Measurements from ENCODE around the gene ZDHHC8. TPM values are rescaled to one million over a fixed set of nuclear protein-coding genes. Genes with fewer than 3 reads are reported as not detected.

Gene ZDHHC8
- polyA plus RNA-seq, 1 experiment = 13.5 TPM

DNA sequence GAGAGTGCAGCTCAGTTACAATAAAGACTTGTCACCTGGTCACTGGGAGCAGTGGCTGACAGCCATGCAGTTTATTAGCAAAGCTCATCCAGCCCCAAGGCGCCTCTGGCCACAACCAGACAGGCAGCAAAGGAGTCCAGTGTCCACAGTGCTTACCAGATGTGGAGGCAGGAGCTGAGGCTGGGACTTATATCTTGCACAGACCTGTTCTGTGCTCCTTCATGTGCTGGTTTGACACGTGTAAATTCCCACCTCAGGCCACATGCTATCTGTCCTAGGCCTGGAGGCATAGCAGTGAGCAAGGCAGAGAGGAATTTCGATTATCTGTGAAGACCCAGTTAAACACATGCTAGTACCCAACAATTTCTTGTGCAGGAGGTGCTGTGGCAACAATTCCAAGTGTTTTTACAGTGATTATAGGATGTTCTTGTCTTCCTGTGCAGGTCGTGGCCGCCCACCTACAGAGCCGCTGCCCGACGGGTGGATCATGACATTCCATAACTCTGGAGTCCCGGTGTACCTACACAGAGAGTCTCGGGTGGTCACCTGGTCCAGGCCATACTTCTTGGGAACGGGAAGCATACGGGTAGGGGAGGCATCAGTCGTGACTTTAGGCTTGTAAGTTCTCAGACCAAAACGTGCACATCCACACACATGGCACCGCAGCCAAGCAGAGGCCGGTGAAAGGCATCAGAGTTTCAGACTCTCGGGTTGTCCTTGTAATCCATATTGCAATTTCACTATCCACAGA is 42.2 kb upstream of the ZDHHC8 start:
- ChIA-PET CTCF (no interaction called here), POLR2A (interaction anchor here (1.3 kb wide), 1 partner anchor 8 kb away, joined by 3 read pairs; no protein-coding TSS in a partner anchor)
- TF ChIP-seq, protein P1, sequence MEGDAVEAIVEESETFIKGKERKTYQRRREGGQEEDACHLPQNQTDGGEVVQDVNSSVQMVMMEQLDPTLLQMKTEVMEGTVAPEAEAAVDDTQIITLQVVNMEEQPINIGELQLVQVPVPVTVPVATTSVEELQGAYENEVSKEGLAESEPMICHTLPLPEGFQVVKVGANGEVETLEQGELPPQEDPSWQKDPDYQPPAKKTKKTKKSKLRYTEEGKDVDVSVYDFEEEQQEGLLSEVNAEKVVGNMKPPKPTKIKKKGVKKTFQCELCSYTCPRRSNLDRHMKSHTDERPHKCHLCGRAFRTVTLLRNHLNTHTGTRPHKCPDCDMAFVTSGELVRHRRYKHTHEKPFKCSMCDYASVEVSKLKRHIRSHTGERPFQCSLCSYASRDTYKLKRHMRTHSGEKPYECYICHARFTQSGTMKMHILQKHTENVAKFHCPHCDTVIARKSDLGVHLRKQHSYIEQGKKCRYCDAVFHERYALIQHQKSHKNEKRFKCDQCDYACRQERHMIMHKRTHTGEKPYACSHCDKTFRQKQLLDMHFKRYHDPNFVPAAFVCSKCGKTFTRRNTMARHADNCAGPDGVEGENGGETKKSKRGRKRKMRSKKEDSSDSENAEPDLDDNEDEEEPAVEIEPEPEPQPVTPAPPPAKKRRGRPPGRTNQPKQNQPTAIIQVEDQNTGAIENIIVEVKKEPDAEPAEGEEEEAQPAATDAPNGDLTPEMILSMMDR (IDR thresholded peaks at IDR 0.05; ENCODE audit: low read depth, low read length) = no peak
- H3K27me3 ChIP-seq (ENCODE audit: control insufficient read depth, insufficient read depth, low read length) = no peaks in the 10 kb centered on the region
- H3K9me3 ChIP-seq (ENCODE audit: control insufficient read depth, insufficient read depth, low read length) = no peaks in the 10 kb centered on the region
- DNase-seq (ENCODE audit: low read depth, low spot score) = no peak
- H3K4me3 ChIP-seq (ENCODE audit: low read depth, low read length) = no peak overlapping the region
- no peak overlapping the region for H3K27ac ChIP-seq (ENCODE audit: low read depth, low read length)

DNA sequence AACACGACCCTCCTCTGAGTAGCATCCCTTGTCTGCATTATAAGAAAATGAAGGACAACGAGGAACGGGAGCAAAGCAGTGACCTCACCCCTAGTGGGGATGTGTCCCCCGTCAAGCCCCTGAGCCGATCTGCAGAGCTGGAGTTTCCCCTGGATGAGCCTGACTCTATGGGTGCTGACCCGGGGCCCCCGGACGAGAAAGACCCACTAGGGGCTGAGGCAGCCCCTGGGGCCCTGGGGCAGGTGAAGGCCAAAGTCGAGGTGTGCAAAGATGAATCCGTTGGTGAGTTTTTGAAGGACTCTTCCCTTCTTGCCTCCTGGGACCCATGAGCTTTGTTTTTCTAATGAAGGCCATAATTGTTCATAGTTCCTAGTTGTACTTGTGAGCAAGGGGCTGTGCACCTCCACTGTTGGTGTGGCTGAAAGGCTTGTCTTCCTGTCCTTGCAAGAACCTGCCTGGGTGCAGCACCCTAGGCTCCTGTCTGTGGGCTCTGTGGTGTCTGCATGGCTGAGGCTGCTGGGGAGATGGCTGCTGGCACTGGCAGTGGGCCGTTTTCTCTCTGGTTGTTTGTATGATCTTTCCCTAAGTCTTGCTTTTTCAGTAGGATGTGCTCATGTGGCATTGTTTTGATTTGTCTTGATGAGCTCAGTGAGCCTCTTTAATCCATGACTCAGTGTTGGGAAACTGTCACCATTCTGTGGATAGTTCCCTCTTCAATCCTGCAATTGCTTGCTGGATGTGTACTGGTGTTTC is 41.5 kb upstream of the ZDHHC8 start:
- TF ChIP-seq, protein P1 (IDR thresholded peaks at IDR 0.05; ENCODE audit: low read depth, low read length) = no peak
- ChIA-PET CTCF (interaction anchor here (1.2 kb wide), 1 partner anchor 21 kb away, joined by 3 read pairs; no protein-coding TSS in a partner anchor), POLR2A (interaction anchor here (0.6 to 1.3 kb wide), 3 partner anchors 9 to 32 kb away, joined by 3 to 5 read pairs (median 5); no protein-coding TSS in a partner anchor)
- DNase-seq (ENCODE audit: low read depth, low spot score) = no peak
- no peaks in the 10 kb centered on the region for H3K9me3 ChIP-seq (ENCODE audit: control insufficient read depth, insufficient read depth, low read length)
- no peaks in the 10 kb centered on the region for H3K27me3 ChIP-seq (ENCODE audit: control insufficient read depth, insufficient read depth, low read length)
- H3K27ac ChIP-seq (ENCODE audit: low read depth, low read length) = peak overlapping the region; percentile 57
- no peak overlapping the region for H3K4me3 ChIP-seq (ENCODE audit: low read depth, low read length)

DNA sequence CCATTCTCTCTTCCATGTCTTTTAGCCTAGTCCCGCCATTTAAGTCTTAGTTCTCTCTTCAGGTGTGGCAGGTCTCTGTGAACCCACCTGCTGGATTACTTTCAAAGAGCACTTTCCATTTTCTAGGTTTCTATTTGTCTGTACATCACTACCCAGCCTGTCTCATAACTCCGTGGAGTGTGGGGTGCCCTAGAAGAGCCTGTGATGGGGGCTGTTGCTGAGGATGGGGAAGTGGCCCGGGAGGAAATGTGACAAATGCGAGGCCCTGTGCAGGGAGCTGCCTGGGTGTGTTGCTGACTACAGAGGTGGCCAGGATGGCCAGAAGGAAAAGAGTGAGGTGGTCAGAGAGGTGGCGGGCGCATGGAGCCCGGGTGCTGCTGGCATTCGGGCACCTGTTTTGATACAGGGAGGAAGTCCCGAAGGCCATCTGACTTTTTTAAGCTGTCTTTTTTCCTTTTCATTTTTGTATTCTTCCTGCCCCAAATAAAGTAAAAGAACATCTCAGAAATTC is 40.8 kb upstream of the ZDHHC8 start:
- H3K4me3 ChIP-seq (ENCODE audit: low read depth, low read length) = no peak overlapping the region
- no peak overlapping the region for H3K27ac ChIP-seq (ENCODE audit: low read depth, low read length)
- H3K9me3 ChIP-seq (ENCODE audit: control insufficient read depth, insufficient read depth, low read length) = no peaks in the 10 kb centered on the region
- ChIA-PET CTCF (interaction anchor here (1.2 kb wide), 1 partner anchor 20 kb away, joined by 3 read pairs; no protein-coding TSS in a partner anchor), POLR2A (interaction anchor here (0.6 to 1.3 kb wide), 2 partner anchors 10 to 12 kb away, joined by 3 to 5 read pairs; no protein-coding TSS in a partner anchor)
- no peaks in the 10 kb centered on the region for H3K27me3 ChIP-seq (ENCODE audit: control insufficient read depth, insufficient read depth, low read length)
- DNase-seq (ENCODE audit: low read depth, low spot score) = no peak
- TF ChIP-seq, protein P1 (IDR thresholded peaks at IDR 0.05; ENCODE audit: low read depth, low read length) = no peak

DNA sequence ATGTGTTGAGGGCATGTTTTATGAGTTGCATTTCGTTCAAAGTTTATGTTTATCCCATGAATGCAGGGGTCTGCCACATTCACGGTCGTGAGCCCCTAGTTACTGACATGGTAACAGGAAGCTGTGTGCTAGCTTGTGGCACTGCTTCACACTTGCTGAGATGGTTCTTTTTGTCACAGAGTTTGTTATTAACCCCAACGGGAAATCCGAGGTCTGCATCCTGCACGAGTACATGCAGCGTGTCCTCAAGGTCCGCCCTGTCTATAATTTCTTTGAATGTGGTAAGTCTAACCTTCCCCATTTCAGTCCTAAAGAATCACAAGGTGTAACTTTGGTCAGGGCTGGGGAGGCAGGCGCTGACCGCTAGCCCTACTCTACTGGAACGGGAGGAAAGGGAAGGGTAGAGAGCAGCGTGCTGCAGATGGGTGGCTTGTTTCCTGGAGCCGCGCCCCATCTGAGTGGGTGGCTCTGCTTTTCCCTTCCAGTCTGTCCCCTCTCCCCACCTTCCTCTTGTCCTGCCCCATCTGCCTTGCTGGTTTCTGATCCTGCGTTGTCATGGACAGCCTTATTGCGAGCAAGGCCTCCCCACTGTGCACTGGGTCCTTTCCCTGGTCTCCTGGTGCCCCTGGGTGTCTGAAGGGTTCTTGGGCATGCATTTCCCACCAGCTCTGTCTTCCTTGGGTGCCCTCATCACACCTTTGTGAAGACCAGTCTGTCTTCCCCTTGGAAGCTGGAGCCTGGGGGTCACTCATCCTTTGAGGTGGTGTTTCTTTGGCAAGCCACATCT is 39.7 kb upstream of the ZDHHC8 start:
- TF ChIP-seq, protein P1 (IDR thresholded peaks at IDR 0.05; ENCODE audit: low read depth, low read length) = no peak
- H3K4me3 ChIP-seq (ENCODE audit: low read depth, low read length) = no peak overlapping the region
- no peak for DNase-seq (ENCODE audit: low read depth, low spot score)
- ChIA-PET CTCF (no interaction called here), POLR2A (no interaction called here)
- no peaks in the 10 kb centered on the region for H3K27me3 ChIP-seq (ENCODE audit: control insufficient read depth, insufficient read depth, low read length)
- H3K9me3 ChIP-seq (ENCODE audit: control insufficient read depth, insufficient read depth, low read length) = no peaks in the 10 kb centered on the region
- no peak overlapping the region for H3K27ac ChIP-seq (ENCODE audit: low read depth, low read length)

Data from AG04450 (cell line).